IMR-90 (cell line): Measurements from ENCODE around the gene R3HDM2.

ENCODE experiments used
- BHLHE40 ChIP-seq: fragments of 150-350 bp; IDR thresholded peaks from 2 replicates; pipeline ENCODE4 v1.6.1; 2016; ENCODE audit warnings: mild to moderate bottlenecking, low read depth, low read length
- CEBPB ChIP-seq: IDR thresholded peaks from 2 replicates; pipeline ENCODE4 v1.6.1; 2012; ENCODE audit warnings: low read depth, low read length, improper control_type of control experiment
- CHD1 ChIP-seq: IDR thresholded peaks from 2 replicates; pipeline ENCODE4 v1.6.1; 2012; ENCODE audit warnings: low read depth, low read length, improper control_type of control experiment
- FOS ChIP-seq: fragments of 150-350 bp; IDR thresholded peaks from 2 replicates; pipeline ENCODE4 v1.6.1; 2016; ENCODE audit warnings: low read depth, low read length
- MAFK ChIP-seq: IDR thresholded peaks from 2 replicates; pipeline ENCODE4 v1.6.1; 2012; ENCODE audit warnings: low read depth, low read length, improper control_type of control experiment
- MXI1 ChIP-seq: IDR thresholded peaks from 2 replicates; pipeline ENCODE4 v1.6.1; 2012; ENCODE audit warnings: low read depth, mild to moderate bottlenecking, low read length, moderate library complexity, borderline replicate concordance
- NFE2L2 ChIP-seq: fragments of 150-350 bp; IDR thresholded peaks from 2 replicates; pipeline ENCODE4 v1.6.1; 2016; ENCODE audit warnings: low read depth, mild to moderate bottlenecking, low read length
- POLR2A ChIP-seq: IDR thresholded peaks from 2 replicates; pipeline ENCODE4 v1.6.1; 2012; ENCODE audit warnings: mild to moderate bottlenecking, low read depth, low read length
- RAD21 ChIP-seq: IDR thresholded peaks from 2 replicates; pipeline ENCODE4 v1.6.1; 2012; ENCODE audit warnings: low read length, improper control_type of control experiment
- RCOR1 ChIP-seq: IDR thresholded peaks from 2 replicates; pipeline ENCODE4 v1.6.1; 2012; ENCODE audit warnings: mild to moderate bottlenecking, low read length, improper control_type of control experiment; ENCODE audit not compliant: insufficient replicate concordance
- RFX5 ChIP-seq: IDR thresholded peaks from 2 replicates; pipeline ENCODE4 v1.8.0; 2012; ENCODE audit warnings: low read depth, mild to moderate bottlenecking, low read length, moderate library complexity
- SMC3 ChIP-seq: fragments of 150-350 bp; IDR thresholded peaks from 2 replicates; pipeline ENCODE4 v1.6.1; 2016; ENCODE audit warnings: low read depth, mild to moderate bottlenecking, antibody characterized with exemption, low read length, moderate library complexity
- TF ChIP-seq, protein P1 (sequence below): conservative IDR thresholded peaks from 2 replicates; pipeline ENCODE4 v1.5.1; 2012; ENCODE audit warnings: mild to moderate bottlenecking, low read depth, low read length, improper control_type of control experiment
- TF ChIP-seq, protein P2 (sequence below): fragments of 150-350 bp; IDR thresholded peaks from 2 replicates; pipeline ENCODE4 v1.6.1; 2016; ENCODE audit warnings: low read depth, mild to moderate bottlenecking, low read length, moderate library complexity, borderline replicate concordance

DNA sequence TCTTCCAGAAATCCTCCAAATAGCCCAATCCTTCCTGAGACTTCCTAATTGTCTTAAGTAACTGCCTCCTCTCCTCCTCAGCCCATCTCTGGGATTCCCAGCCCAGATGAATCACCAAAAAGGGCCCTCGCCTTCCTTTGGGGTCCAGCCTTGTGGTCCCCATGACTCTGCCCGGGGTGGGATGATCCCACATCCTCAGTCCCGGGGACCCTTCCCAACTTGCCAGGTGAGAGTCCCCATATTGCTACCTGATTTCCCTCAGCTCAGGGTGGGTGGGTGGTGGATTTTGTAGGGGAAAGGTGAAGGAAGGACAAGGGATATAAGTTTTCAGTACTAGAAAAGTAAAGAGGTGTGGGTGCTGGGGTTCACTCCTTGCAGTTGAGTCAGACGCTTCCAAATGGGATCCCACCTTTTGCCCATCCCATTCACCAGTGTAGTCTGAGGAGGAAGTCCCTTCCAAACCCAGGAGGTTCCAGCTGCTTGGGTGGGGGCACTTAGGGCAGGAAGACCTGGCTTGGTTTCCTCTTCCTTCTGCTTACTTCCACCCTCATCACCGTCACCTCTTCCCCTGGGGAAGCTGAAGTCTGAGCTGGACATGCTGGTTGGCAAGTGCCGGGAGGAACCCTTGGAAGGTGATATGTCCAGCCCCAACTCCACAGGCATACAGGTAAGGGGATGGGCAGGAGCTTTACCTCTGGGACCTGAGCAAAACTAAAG is 34.3 kb upstream of the R3HDM2 start:
- TF ChIP-seq, protein P1, sequence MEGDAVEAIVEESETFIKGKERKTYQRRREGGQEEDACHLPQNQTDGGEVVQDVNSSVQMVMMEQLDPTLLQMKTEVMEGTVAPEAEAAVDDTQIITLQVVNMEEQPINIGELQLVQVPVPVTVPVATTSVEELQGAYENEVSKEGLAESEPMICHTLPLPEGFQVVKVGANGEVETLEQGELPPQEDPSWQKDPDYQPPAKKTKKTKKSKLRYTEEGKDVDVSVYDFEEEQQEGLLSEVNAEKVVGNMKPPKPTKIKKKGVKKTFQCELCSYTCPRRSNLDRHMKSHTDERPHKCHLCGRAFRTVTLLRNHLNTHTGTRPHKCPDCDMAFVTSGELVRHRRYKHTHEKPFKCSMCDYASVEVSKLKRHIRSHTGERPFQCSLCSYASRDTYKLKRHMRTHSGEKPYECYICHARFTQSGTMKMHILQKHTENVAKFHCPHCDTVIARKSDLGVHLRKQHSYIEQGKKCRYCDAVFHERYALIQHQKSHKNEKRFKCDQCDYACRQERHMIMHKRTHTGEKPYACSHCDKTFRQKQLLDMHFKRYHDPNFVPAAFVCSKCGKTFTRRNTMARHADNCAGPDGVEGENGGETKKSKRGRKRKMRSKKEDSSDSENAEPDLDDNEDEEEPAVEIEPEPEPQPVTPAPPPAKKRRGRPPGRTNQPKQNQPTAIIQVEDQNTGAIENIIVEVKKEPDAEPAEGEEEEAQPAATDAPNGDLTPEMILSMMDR, result no peak
- TF ChIP-seq SMC3 (no peak), POLR2A (no peak), BHLHE40 (no peak), CHD1 (no peak), RAD21 (no peak), MAFK (no peak), FOS (no peak), RFX5 (no peak), RCOR1 (no peak), MXI1 (no peak), CEBPB (no peak), NFE2L2 (no peak)
- TF ChIP-seq, protein P2, sequence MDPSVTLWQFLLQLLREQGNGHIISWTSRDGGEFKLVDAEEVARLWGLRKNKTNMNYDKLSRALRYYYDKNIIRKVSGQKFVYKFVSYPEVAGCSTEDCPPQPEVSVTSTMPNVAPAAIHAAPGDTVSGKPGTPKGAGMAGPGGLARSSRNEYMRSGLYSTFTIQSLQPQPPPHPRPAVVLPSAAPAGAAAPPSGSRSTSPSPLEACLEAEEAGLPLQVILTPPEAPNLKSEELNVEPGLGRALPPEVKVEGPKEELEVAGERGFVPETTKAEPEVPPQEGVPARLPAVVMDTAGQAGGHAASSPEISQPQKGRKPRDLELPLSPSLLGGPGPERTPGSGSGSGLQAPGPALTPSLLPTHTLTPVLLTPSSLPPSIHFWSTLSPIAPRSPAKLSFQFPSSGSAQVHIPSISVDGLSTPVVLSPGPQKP, result no peak
